ENCODE data around the gene KIF3C.

DNA sequence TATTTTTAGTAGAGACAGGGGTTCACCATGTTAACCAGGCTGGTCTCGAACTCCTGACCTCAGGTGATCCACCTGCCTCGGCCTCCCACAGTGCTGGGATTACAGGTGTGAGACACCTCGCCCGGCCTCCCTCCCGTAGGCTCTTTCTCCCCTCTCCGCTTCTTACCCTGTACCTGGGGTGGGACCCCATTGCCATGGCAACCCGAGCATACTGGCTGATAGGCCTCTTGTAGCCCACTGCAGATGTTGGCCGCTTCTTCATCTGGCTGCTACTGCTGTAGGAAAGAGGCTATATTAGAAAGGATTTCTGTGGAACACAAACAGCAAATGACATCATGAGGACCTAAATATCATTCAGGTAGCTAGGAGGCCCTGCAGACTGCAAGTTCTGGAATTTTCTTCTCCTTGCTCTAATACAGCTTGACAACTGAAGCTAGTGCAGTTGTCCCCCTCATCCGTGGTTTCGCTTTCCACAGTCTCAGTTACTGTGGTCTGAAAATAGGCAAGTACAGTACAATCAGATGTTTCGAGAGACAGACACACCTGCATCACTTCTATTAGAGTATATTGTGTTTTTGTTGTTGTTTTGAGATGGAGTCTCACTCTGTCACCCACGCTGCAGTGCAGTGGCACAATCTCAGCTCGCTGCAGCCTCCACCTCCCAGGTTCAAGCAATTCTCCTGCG, 52.4 kb downstream of the KIF3C start:
- TF ChIP-seq, protein P1, sequence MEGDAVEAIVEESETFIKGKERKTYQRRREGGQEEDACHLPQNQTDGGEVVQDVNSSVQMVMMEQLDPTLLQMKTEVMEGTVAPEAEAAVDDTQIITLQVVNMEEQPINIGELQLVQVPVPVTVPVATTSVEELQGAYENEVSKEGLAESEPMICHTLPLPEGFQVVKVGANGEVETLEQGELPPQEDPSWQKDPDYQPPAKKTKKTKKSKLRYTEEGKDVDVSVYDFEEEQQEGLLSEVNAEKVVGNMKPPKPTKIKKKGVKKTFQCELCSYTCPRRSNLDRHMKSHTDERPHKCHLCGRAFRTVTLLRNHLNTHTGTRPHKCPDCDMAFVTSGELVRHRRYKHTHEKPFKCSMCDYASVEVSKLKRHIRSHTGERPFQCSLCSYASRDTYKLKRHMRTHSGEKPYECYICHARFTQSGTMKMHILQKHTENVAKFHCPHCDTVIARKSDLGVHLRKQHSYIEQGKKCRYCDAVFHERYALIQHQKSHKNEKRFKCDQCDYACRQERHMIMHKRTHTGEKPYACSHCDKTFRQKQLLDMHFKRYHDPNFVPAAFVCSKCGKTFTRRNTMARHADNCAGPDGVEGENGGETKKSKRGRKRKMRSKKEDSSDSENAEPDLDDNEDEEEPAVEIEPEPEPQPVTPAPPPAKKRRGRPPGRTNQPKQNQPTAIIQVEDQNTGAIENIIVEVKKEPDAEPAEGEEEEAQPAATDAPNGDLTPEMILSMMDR (conservative IDR thresholded peaks at IDR 0.05 in 1 of 2, IDR thresholded peaks at IDR 0.05 in 1 of 2; ENCODE audit: low read depth in 1 of 2, low read length in 2 of 2) = no peak
- TF ChIP-seq EZH2 (IDR thresholded peaks at IDR 0.05; ENCODE audit: low read length, missing control alignments) = no peak

Measured in fibroblast of lung (primary cell).